GM23338 (cell line): ENCODE data around the gene DAB1. TPM values are rescaled to one million over a fixed set of nuclear protein-coding genes. Genes with fewer than 3 reads are reported as not detected.

ENCODE experiments used
- ATAC-seq: fragments of 200-7000 bp; cut with Tn5 transposase; 3 replicates; pipeline ENCODE4 v1.9.1; 2020
- DNase-seq: peaks from one replicate; pipeline ENCODE4 v3.0.0-alpha.2; 2015; ENCODE audit warnings: low spot score
- H2AFZ ChIP-seq: fragments of 200-600 bp; sonication (generic); 2 replicates; pipeline ENCODE4 v1.8.0; 2016; ENCODE audit warnings: antibody characterized with exemption, mild to moderate bottlenecking, moderate library complexity
- H3F3A ChIP-seq: fragments of 200-600 bp; sonication (generic); replicated peaks from 2 replicates; pipeline ENCODE4 v1.8.0; 2017; ENCODE audit warnings: antibody characterized with exemption, mixed run types, low read depth
- H3K27ac ChIP-seq: fragments of 200-600 bp; sonication (generic); 2 replicates; pipeline ENCODE4 v1.6.1; 2016; ENCODE audit warnings: low read depth
- H3K27me3 ChIP-seq: fragments of 200-600 bp; sonication (generic); 2 replicates; pipeline ENCODE4 v1.8.0; 2016; ENCODE audit warnings: mild to moderate bottlenecking, mixed run types, moderate library complexity; ENCODE audit not compliant: insufficient read depth
- H3K36me3 ChIP-seq: fragments of 200-600 bp; sonication (generic); 2 replicates; pipeline ENCODE4 v1.8.0; 2016; ENCODE audit warnings: mild to moderate bottlenecking; ENCODE audit not compliant: insufficient read depth
- H3K4me1 ChIP-seq: fragments of 200-600 bp; sonication (generic); 2 replicates; pipeline ENCODE4 v1.8.0; 2016; ENCODE audit warnings: mild to moderate bottlenecking, moderate library complexity; ENCODE audit not compliant: insufficient read depth
- H3K4me2 ChIP-seq: fragments of 200-600 bp; sonication (generic); 2 replicates; pipeline ENCODE4 v1.7.1; 2017; ENCODE audit warnings: mixed run types
- H3K4me3 ChIP-seq: fragments of 200-600 bp; sonication (generic); 2 replicates; pipeline ENCODE4 v1.6.1; 2016; ENCODE audit warnings: mixed run types
- H3K79me2 ChIP-seq: fragments of 200-600 bp; sonication (generic); replicated peaks from 2 replicates; pipeline ENCODE4 v1.8.0; 2017; ENCODE audit warnings: mild to moderate bottlenecking; ENCODE audit not compliant: insufficient read depth
- H3K9me2 ChIP-seq: fragments of 200-600 bp; sonication (generic); 2 replicates; pipeline ENCODE4 v1.8.0; 2017; ENCODE audit not compliant: insufficient read depth
- H4K20me1 ChIP-seq: fragments of 200-600 bp; sonication (generic); replicated peaks from 2 replicates; pipeline ENCODE4 v1.8.0; 2017; ENCODE audit warnings: mild to moderate bottlenecking; ENCODE audit not compliant: insufficient read depth
- H3K27ac Mint-ChIP-seq: 2 replicates; pipeline ENCODE4 v1.8.0; 2020; ENCODE audit warnings: inconsistent platforms, mild to moderate bottlenecking, moderate library complexity, mixed read lengths
- H3K27me3 Mint-ChIP-seq: 3 replicates; pipeline ENCODE4 v1.8.0; 2022; ENCODE audit warnings: low read depth, mild to moderate bottlenecking, moderate library complexity, mixed read lengths, inconsistent platforms; ENCODE audit not compliant: insufficient read depth, poor library complexity
- H3K36me3 Mint-ChIP-seq: 3 replicates; pipeline ENCODE4 v1.8.0; 2021; ENCODE audit warnings: low read depth, mild to moderate bottlenecking, inconsistent platforms, moderate library complexity, mixed read lengths
- H3K4me1 Mint-ChIP-seq: 3 replicates; pipeline ENCODE4 v1.8.0; 2020; ENCODE audit warnings: mild to moderate bottlenecking, inconsistent platforms, mixed read lengths
- H3K4me3 Mint-ChIP-seq: 3 replicates; pipeline ENCODE4 v1.8.0; 2021; ENCODE audit warnings: moderate library complexity, mild to moderate bottlenecking, inconsistent platforms, mixed read lengths
- H3K9me3 Mint-ChIP-seq: 3 replicates; pipeline ENCODE4 v1.8.0; 2020; ENCODE audit warnings: moderate library complexity, mild to moderate bottlenecking, inconsistent platforms, mixed read lengths
- CREB1 ChIP-seq: fragments of 250-450 bp; sonication (Bioruptor Pico); IDR thresholded peaks from 2 replicates; pipeline ENCODE4 v1.5.0; 2020; ENCODE audit warnings: low read depth, mild to moderate bottlenecking, moderate library complexity
- ETS1 ChIP-seq: IDR thresholded peaks from 2 replicates; pipeline ENCODE4 v1.6.1; 2016; ENCODE audit warnings: antibody characterized with exemption
- EZH2 ChIP-seq: fragments of 200-600 bp; sonication (generic); IDR thresholded peaks from one replicate; pipeline ENCODE4 v1.8.0; 2017; ENCODE audit warnings: antibody characterized with exemption, mild to moderate bottlenecking, low read depth; ENCODE audit not compliant: unreplicated experiment
- JUNB ChIP-seq: IDR thresholded peaks from one replicate; pipeline ENCODE4 v1.6.1; 2016; ENCODE audit warnings: antibody characterized with exemption; ENCODE audit not compliant: unreplicated experiment
- NANOG ChIP-seq: IDR thresholded peaks from 2 replicates; pipeline ENCODE4 v1.6.1; 2016; ENCODE audit warnings: antibody characterized with exemption, borderline replicate concordance
- POLR2AphosphoS5 ChIP-seq: IDR thresholded peaks from 2 replicates; pipeline ENCODE4 v1.6.1; 2016; ENCODE audit warnings: antibody characterized with exemption, low read depth
- ZNF114 ChIP-seq: fragments of 250-450 bp; sonication (Bioruptor Pico); IDR thresholded peaks from 2 replicates; pipeline ENCODE4 v1.5.0; 2020; ENCODE audit warnings: mild to moderate bottlenecking, moderate library complexity
- ZNF331 ChIP-seq: fragments of 250-450 bp; sonication (Bioruptor Pico); IDR thresholded peaks from 2 replicates; pipeline ENCODE4 v1.5.0; 2020; ENCODE audit warnings: low read depth, mild to moderate bottlenecking, moderate library complexity
- polyA plus RNA-seq: library from polyadenylated mRNA; unstranded; fragments of >200 nt; fragmentation: Nextera tagmentation; extraction: Ambion mirVana; gene quantifications from 2 replicates; pipeline ENCODE4 v1.2.1, GENCODE V29; 2016
- total RNA-seq: library from RNA; depleted of rRNA; stranded (reverse); fragments of >200 nt; shearing (Covaris generic); gene quantifications from 2 replicates; pipeline ENCODE4 v1.2.3, GENCODE V29; 2014
- TF ChIP-seq, protein P1 (sequence below): IDR thresholded peaks from one replicate; pipeline ENCODE4 v1.6.1; 2018; ENCODE audit warnings: antibody characterized with exemption; ENCODE audit not compliant: unreplicated experiment
- TF ChIP-seq, protein P2 (sequence below), 2 experiments: fragments of 200-600 bp in 1 of 2; sonication (generic) in 1 of 2; conservative IDR thresholded peaks; 2 replicates each; pipeline versions ENCODE4 v1.5.1 to v1.6.1; 2016 to 2017; ENCODE audit warnings: antibody characterized with exemption in 2 of 2, low read depth in 2 of 2, mild to moderate bottlenecking in 2 of 2, moderate library complexity in 1 of 2

The DAB1 gene
- total and polyA plus RNA-seq, 2 experiments from 2014 or later, result 12.8 to 14.5 TPM

- ATAC-seq (no peak), DNase-seq (no peak)
- Histone ChIP-seq H3K36me3 (no peaks in the 10 kb centered on the region), H2AFZ (no peak overlapping the region), H3K4me2 (no peak overlapping the region), H3K79me2 (no peaks in the 10 kb centered on the region), H3K9me2 (peaks cover 9% of the 10 kb centered on the region; the same call in 1 of the 2 replicates), H4K20me1 (no peaks in the 10 kb centered on the region), H3K27ac (no peak overlapping the region), H3F3A (no peaks in the 10 kb centered on the region), H3K4me3 (no peak overlapping the region), H3K4me1 (no peaks in the 10 kb centered on the region; the same call in 1 of the 2 replicates), H3K27me3 (no peaks in the 10 kb centered on the region)
- Mint-ChIP-seq H3K27me3 (peaks cover 7% of the 10 kb centered on the region), H3K4me1 (peaks cover 18% of the 10 kb centered on the region), H3K36me3 (no peaks in the 10 kb centered on the region), H3K4me3 (no peak overlapping the region), H3K27ac (no peak overlapping the region), H3K9me3 (no peaks in the 10 kb centered on the region; the same call in 2 of the 3 replicates)
- TF ChIP-seq NANOG, result no peak
- TF ChIP-seq ETS1, result no peak
- no peak for TF ChIP-seq CREB1
- TF ChIP-seq JUNB, result no peak
- TF ChIP-seq, protein P1, sequence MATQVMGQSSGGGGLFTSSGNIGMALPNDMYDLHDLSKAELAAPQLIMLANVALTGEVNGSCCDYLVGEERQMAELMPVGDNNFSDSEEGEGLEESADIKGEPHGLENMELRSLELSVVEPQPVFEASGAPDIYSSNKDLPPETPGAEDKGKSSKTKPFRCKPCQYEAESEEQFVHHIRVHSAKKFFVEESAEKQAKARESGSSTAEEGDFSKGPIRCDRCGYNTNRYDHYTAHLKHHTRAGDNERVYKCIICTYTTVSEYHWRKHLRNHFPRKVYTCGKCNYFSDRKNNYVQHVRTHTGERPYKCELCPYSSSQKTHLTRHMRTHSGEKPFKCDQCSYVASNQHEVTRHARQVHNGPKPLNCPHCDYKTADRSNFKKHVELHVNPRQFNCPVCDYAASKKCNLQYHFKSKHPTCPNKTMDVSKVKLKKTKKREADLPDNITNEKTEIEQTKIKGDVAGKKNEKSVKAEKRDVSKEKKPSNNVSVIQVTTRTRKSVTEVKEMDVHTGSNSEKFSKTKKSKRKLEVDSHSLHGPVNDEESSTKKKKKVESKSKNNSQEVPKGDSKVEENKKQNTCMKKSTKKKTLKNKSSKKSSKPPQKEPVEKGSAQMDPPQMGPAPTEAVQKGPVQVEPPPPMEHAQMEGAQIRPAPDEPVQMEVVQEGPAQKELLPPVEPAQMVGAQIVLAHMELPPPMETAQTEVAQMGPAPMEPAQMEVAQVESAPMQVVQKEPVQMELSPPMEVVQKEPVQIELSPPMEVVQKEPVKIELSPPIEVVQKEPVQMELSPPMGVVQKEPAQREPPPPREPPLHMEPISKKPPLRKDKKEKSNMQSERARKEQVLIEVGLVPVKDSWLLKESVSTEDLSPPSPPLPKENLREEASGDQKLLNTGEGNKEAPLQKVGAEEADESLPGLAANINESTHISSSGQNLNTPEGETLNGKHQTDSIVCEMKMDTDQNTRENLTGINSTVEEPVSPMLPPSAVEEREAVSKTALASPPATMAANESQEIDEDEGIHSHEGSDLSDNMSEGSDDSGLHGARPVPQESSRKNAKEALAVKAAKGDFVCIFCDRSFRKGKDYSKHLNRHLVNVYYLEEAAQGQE, result no peak
- no peak for TF ChIP-seq POLR2AphosphoS5
- TF ChIP-seq, protein P2, sequence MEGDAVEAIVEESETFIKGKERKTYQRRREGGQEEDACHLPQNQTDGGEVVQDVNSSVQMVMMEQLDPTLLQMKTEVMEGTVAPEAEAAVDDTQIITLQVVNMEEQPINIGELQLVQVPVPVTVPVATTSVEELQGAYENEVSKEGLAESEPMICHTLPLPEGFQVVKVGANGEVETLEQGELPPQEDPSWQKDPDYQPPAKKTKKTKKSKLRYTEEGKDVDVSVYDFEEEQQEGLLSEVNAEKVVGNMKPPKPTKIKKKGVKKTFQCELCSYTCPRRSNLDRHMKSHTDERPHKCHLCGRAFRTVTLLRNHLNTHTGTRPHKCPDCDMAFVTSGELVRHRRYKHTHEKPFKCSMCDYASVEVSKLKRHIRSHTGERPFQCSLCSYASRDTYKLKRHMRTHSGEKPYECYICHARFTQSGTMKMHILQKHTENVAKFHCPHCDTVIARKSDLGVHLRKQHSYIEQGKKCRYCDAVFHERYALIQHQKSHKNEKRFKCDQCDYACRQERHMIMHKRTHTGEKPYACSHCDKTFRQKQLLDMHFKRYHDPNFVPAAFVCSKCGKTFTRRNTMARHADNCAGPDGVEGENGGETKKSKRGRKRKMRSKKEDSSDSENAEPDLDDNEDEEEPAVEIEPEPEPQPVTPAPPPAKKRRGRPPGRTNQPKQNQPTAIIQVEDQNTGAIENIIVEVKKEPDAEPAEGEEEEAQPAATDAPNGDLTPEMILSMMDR (conservative IDR thresholded peaks at IDR 0.05; ENCODE audit: low read depth in 2 of 2), result no peak
- TF ChIP-seq EZH2, result no peak
- no peak for TF ChIP-seq ZNF331 (CRISPR knock-in tag)
- no peak for TF ChIP-seq ZNF114 (CRISPR knock-in tag)
Measured at GRCh38 chr1:57309630-57310029, 114.2 kb downstream of the DAB1 start.
